B cell (primary cell): ENCODE data around the gene VAMP8. TPM values are rescaled to one million over a fixed set of nuclear protein-coding genes. Genes with fewer than 3 reads are reported as not detected.
"Not testable (repeated sequence)": the region's sequence is repeated elsewhere in the genome, so short reads cannot be mapped to it uniquely, and the experiment has no call there.

Experiments
- ATAC-seq: fragments of 200-7000 bp; cut with Tn5 transposase; one replicate; pipeline ENCODE4 v1.10.0; 2021; ENCODE audit warnings: low read depth, mild to moderate bottlenecking, moderate number of reproducible peaks, moderate library complexity
- CTCF ChIA-PET: fragments of 350-600 bp; sonication (Branson Sonifier 250); formaldehyde crosslinking; loops from one replicate; lab custom pipeline; 2021; ENCODE audit warnings: antibody characterized with exemption, inconsistent platforms; lab: Charles Lee
- POLR2A ChIA-PET: fragments of 350-600 bp; sonication (Branson Sonifier 250); formaldehyde crosslinking; loops from one replicate; lab custom pipeline; 2021; ENCODE audit warnings: antibody characterized with exemption; lab: Charles Lee
- DNase-seq: peaks from one replicate; pipeline ENCODE4 v3.0.0; 2013
- H2AFZ ChIP-seq: 2 replicates; pipeline ENCODE4 v1.6.1; 2012; ENCODE audit warnings: mild to moderate bottlenecking, low read depth, low read length; ENCODE audit not compliant: insufficient read depth, poor library complexity, severe bottlenecking
- H3K27ac ChIP-seq, 2 donors: 1 replicate in 1 of 2; 2 replicates in 1 of 2; pipeline ENCODE4 v1.5.1; 2012 to 2013; ENCODE audit warnings: low read length in 2 of 2, mild to moderate bottlenecking in 2 of 2, moderate library complexity in 1 of 2
- H3K27me3 ChIP-seq, 4 experiments: fragments of 200-600 bp in 1 of 4; sonication (generic) in 1 of 4; replicated peaks in 1 of 4; 1 replicate in 2 of 4; 2 replicates in 2 of 4; pipeline versions ENCODE4 v1.6.1 to v1.7.0; 2013 to 2016; ENCODE audit warnings: low read length in 3 of 4, mild to moderate bottlenecking in 2 of 4, mixed read lengths in 1 of 4, moderate library complexity in 1 of 4; ENCODE audit not compliant: insufficient read depth in 4 of 4, control insufficient read depth in 3 of 4; ENCODE audit errors: control extremely low read depth in 1 of 4
- H3K36me3 ChIP-seq, 2 experiments: replicated peaks in 1 of 2; 1 replicate in 1 of 2; 2 replicates in 1 of 2; pipeline versions ENCODE4 v1.6.1 to v1.7.1; 2013; ENCODE audit warnings: low read length in 1 of 2; ENCODE audit not compliant: insufficient read depth in 2 of 2, control insufficient read depth in 1 of 2; ENCODE audit errors: control extremely low read depth in 1 of 2, extremely low read depth in 1 of 2
- H3K4me1 ChIP-seq, 2 donors: fragments of 200-600 bp in 1 of 2; sonication (generic) in 1 of 2; 1 replicate in 1 of 2; 2 replicates in 1 of 2; pipeline versions ENCODE4 v1.5.1 to v1.6.1; 2013 to 2017; ENCODE audit warnings: low read length in 2 of 2; ENCODE audit not compliant: control insufficient read depth in 2 of 2, insufficient read depth in 2 of 2
- H3K4me2 ChIP-seq: replicated peaks from 2 replicates; pipeline ENCODE3; 2012; ENCODE audit warnings: mild to moderate bottlenecking, low read depth, low read length; ENCODE audit not compliant: poor library complexity, severe bottlenecking
- H3K4me3 ChIP-seq, 5 experiments: fragments of 200-600 bp in 1 of 5; sonication (generic) in 1 of 5; 1 replicate in 3 of 5; 2 replicates in 2 of 5; pipeline versions ENCODE4 v1.5.1 to v1.7.0; 2011 to 2016; ENCODE audit warnings: low read length in 4 of 5, mild to moderate bottlenecking in 4 of 5, low read depth in 2 of 5, control low read depth in 1 of 5, moderate library complexity in 1 of 5; ENCODE audit not compliant: insufficient read depth in 1 of 5; ENCODE audit errors: control extremely low read depth in 1 of 5, extremely low read depth in 1 of 5
- H3K79me2 ChIP-seq: fragments of 200-600 bp; sonication (generic); one replicate; pipeline ENCODE4 v1.6.0; 2016; ENCODE audit warnings: low read length; ENCODE audit not compliant: control insufficient read depth, insufficient read depth
- H3K9ac ChIP-seq: fragments of 200-600 bp; sonication (generic); 2 replicates; pipeline ENCODE4 v1.6.1; 2017; ENCODE audit warnings: mild to moderate bottlenecking, low read length, moderate library complexity
- H3K9me3 ChIP-seq, 3 donors: one replicate each; pipeline versions ENCODE4 v1.6.1 to v1.7.1; 2013; ENCODE audit warnings: low read length in 2 of 3; ENCODE audit not compliant: control insufficient read depth in 2 of 3, insufficient read depth in 1 of 3; ENCODE audit errors: control extremely low read depth in 1 of 3
- H4K20me1 ChIP-seq: 2 replicates; pipeline ENCODE4 v1.6.0; 2012; ENCODE audit warnings: mild to moderate bottlenecking, low read length; ENCODE audit not compliant: insufficient read depth, control insufficient read depth, poor library complexity, severe bottlenecking
- H3K27ac Mint-ChIP-seq: one replicate; pipeline ENCODE4 v1.8.0; 2021; ENCODE audit warnings: mixed read lengths
- H3K27me3 Mint-ChIP-seq: one replicate; pipeline ENCODE4 v1.8.0; 2021; ENCODE audit warnings: mixed read lengths
- H3K4me1 Mint-ChIP-seq: one replicate; pipeline ENCODE4 v1.8.0; 2021; ENCODE audit warnings: mixed read lengths
- H3K4me3 Mint-ChIP-seq: one replicate; pipeline ENCODE4 v1.8.0; 2021; ENCODE audit warnings: mixed read lengths
- H3K9me3 Mint-ChIP-seq: one replicate; pipeline ENCODE4 v1.8.0; 2022; ENCODE audit warnings: mixed read lengths; ENCODE audit not compliant: insufficient read depth
- EZH2 ChIP-seq: IDR thresholded peaks from 2 replicates; pipeline ENCODE4 v1.6.1; 2012; ENCODE audit warnings: borderline replicate concordance, low read depth, mild to moderate bottlenecking, moderate library complexity, low read length; ENCODE audit not compliant: insufficient read depth, poor library complexity, severe bottlenecking
- WGBS: methylation state at CpG from one replicate; pipeline ENCODE4 v1.1.5; 2013; ENCODE audit warnings: missing lambda C conversion rate; ENCODE audit not compliant: insufficient coverage; 5-methylcytosine and 5-hydroxymethylcytosine counted together
- intact Hi-C: fragments of 100-400 bp; cut with micrococcal nuclease; formaldehyde crosslinking; loops from one replicate; pipeline ENCODE4 v1.10.0; 2022
- polyA plus RNA-seq: library from polyadenylated mRNA; depleted of rRNA; stranded (reverse); fragments of >200 nt; gene quantifications from 2 replicates; pipeline ENCODE4 v1.2.3, GENCODE V29; 2012
- total RNA-seq, 2 donors: library from RNA; stranded (reverse); fragments of 120-200 nt in 1 of 2; gene quantifications; 1 replicate in 1 of 2; 2 replicates in 1 of 2; pipeline versions ENCODE4 v1.2.3 to v1.2.4, GENCODE V29; 2013 to 2022
- TF ChIP-seq, protein P1 (sequence below): fragments of 200-600 bp; IDR thresholded peaks from one replicate; pipeline ENCODE4 v1.8.0; 2022; ENCODE audit warnings: antibody characterized with exemption, mild to moderate bottlenecking

VAMP8 gene
- total and polyA plus RNA-seq, 2 donors (not counting 1 experiment from before 2014, with no cell fraction given): 68.7 to 73.8 TPM

DNA sequence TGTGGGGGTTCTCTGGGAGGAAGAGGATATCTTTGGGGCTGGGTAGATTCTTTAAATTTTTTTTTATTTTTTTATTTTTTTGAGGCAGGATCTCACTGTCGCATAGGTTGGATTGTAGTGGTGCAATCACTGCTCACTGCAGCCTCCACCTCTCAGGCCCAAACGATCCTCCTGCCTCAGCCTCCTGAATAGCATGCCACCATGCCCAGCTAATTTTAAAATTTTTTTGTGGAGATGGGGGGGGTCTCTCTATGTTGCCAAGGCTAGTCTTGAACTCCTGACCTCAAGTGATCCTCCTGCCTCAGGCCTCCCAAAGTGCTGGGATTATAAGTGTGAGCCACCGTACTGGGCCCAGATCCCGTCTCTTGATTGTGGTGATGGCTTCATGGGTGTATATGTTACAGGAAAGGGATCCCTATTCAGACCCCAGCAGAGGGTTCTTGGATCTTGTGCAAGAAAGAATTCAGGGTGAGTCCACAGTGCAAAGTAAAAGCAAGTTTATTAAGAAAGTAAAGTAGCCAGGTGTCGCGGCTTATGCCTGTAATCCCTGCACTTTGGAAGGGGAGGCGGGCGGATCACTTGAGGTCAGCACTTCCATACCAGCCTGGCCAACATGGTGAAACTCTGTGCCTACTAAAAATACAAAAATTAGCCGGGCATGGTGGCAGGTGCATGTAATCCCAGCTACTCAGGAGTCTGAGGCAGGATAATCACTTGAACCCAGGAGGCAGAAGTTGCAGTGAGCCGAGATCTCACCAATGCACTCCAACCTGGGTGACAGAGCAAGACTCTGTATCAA is 36.5 kb downstream of the VAMP8 start:
- TF ChIP-seq EZH2: no peak
- TF ChIP-seq, protein P1, sequence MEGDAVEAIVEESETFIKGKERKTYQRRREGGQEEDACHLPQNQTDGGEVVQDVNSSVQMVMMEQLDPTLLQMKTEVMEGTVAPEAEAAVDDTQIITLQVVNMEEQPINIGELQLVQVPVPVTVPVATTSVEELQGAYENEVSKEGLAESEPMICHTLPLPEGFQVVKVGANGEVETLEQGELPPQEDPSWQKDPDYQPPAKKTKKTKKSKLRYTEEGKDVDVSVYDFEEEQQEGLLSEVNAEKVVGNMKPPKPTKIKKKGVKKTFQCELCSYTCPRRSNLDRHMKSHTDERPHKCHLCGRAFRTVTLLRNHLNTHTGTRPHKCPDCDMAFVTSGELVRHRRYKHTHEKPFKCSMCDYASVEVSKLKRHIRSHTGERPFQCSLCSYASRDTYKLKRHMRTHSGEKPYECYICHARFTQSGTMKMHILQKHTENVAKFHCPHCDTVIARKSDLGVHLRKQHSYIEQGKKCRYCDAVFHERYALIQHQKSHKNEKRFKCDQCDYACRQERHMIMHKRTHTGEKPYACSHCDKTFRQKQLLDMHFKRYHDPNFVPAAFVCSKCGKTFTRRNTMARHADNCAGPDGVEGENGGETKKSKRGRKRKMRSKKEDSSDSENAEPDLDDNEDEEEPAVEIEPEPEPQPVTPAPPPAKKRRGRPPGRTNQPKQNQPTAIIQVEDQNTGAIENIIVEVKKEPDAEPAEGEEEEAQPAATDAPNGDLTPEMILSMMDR: no peak
- Mint-ChIP-seq H3K27ac (peak overlapping the region; percentile 63), H3K4me1 (peaks cover 35% of the 10 kb centered on the region)

GRCh38 chr2:85614757-85615156 is 37.4 kb downstream of the VAMP8 start:
- H3K4me3 Mint-ChIP-seq: not testable (repeated sequence)
- intact Hi-C loops: loop anchor here (5.0 to 10.0 kb wide), 2 partner anchors 262 to 490 kb away; partner anchors contain the start of genes ELMOD3, POLR1A, PTCD3 and RETSAT
- peak overlapping the region; percentile 56 for H3K27ac Mint-ChIP-seq

More for the DNA sequence above, 36.5 kb downstream of the VAMP8 start:
- H3K27ac ChIP-seq: no peak overlapping the region
- CTCF ChIA-PET: no interaction called here
- peaks cover 2 to 12% of the 10 kb centered on the region in 2 experiments for H3K36me3 ChIP-seq
- DNase-seq (no peak), ATAC-seq (no peak)
- intact Hi-C loops: loop anchor here (2.0 to 10.0 kb wide), 2 partner anchors 19 to 491 kb away; partner anchors contain the start of genes POLR1A, PTCD3 and RNF181
- no peaks in the 10 kb centered on the region for H3K27me3 ChIP-seq
- no peak overlapping the region for H3K9ac ChIP-seq
- H3K79me2 ChIP-seq: peaks cover 41% of the 10 kb centered on the region
- H3K4me3 ChIP-seq: no peak overlapping the region
- no peaks in the 10 kb centered on the region for H3K9me3 Mint-ChIP-seq
- POLR2A ChIA-PET: interaction anchor here (1.6 kb wide), 1 partner anchor 18 kb away, joined by 4 read pairs; the partner anchor contains the start of gene RNF181
- H3K4me1 ChIP-seq: peaks cover 23 to 40% of the 10 kb centered on the region in 2 donors
- WGBS: 95% methylated on average over 8 of the region's 10 CpGs
- H2AFZ ChIP-seq: no peak overlapping the region
- no peak overlapping the region for H3K4me2 ChIP-seq
- H3K27me3 Mint-ChIP-seq: no peaks in the 10 kb centered on the region
- no peaks in the 10 kb centered on the region for H3K9me3 ChIP-seq
- peak overlapping the region; percentile 32 for H3K4me3 Mint-ChIP-seq
- H4K20me1 ChIP-seq: peaks cover 22% of the 10 kb centered on the region

More at GRCh38 chr2:85614757-85615156, 37.4 kb downstream of the VAMP8 start:
- ChIA-PET POLR2A (interaction anchor here (1.6 kb wide), 1 partner anchor 19 kb away, joined by 4 read pairs; the partner anchor contains the start of gene RNF181), CTCF (interaction anchor here (2.0 kb wide), 1 partner anchor 22 kb away, joined by 4 read pairs; no protein-coding TSS in a partner anchor)
- not testable (repeated sequence) for H3K4me2 ChIP-seq, H3K4me3 ChIP-seq, H3K27ac ChIP-seq, H2AFZ ChIP-seq, H3K9me3 ChIP-seq, H3K27me3 ChIP-seq, H3K27me3 Mint-ChIP-seq, DNase-seq, ATAC-seq, H3K9me3 Mint-ChIP-seq, H3K9ac ChIP-seq
- H3K36me3 ChIP-seq: peaks cover 2 to 15% of the 10 kb centered on the region in 2 experiments
- peaks cover 17% of the 10 kb centered on the region for H4K20me1 ChIP-seq
- peaks cover 23 to 40% of the 10 kb centered on the region in 2 donors for H3K4me1 ChIP-seq
- H3K4me1 Mint-ChIP-seq: peaks cover 31% of the 10 kb centered on the region
- H3K79me2 ChIP-seq: peaks cover 50% of the 10 kb centered on the region
- WGBS: 100% methylated on average over 3 of the region's 7 CpGs
